HepG2 (cell line): Measurements from ENCODE around the gene TARS3. TPM values are rescaled to one million over a fixed set of nuclear protein-coding genes. Genes with fewer than 3 reads are reported as not detected.

Experiments
- KDM5A ChIP-seq: fragments of 200-600 bp; sonication (generic); IDR thresholded peaks from 2 replicates; pipeline ENCODE4 v1.7.0; 2018; ENCODE audit warnings: antibody characterized with exemption, mild to moderate bottlenecking, low read length, borderline replicate concordance
- MIER2 ChIP-seq: IDR thresholded peaks from 2 replicates; pipeline ENCODE4 v1.6.1; 2016; ENCODE audit warnings: missing biosample characterization, missing genetic modification reagents
- MLXIP ChIP-seq: sonication (generic); formaldehyde crosslinking; IDR thresholded peaks from 2 replicates; pipeline ENCODE4 v1.9.0; 2021; ENCODE audit warnings: missing genetic modification reagents, borderline replicate concordance
- TAF1 ChIP-seq: sonication (generic); formaldehyde crosslinking; IDR thresholded peaks from 2 replicates; pipeline ENCODE4 v1.4.0; 2020; ENCODE audit warnings: missing genetic modification reagents
- ZNF678 ChIP-seq: sonication (generic); formaldehyde crosslinking; IDR thresholded peaks from 2 replicates; pipeline ENCODE4 v1.4.0; 2020; ENCODE audit warnings: mild to moderate bottlenecking, missing genetic modification reagents
- polyA plus RNA-seq, 8 experiments: library from polyadenylated mRNA; depleted of rRNA in 3 of 8; stranded (reverse) in 7 of 8; unstranded in 1 of 8; fragments of >200 nt; fragmentation: Illumina TruSeq in 4 of 8; extraction: Trizol in 4 of 8; gene quantifications; 2 replicates each; pipeline versions ENCODE4 v1.2.1 to v1.2.3, GENCODE V29; 2011 to 2016; ENCODE audit warnings: low read depth in 4 of 8, missing spikeins in 1 of 8, mixed read lengths in 1 of 8; ENCODE audit not compliant: insufficient read depth in 1 of 8
- total RNA-seq, 5 experiments: library from RNA; depleted of rRNA; stranded (reverse); fragments of >200 nt; fragmentation: Illumina TruSeq; extraction: Trizol; gene quantifications; 2 replicates each; pipeline ENCODE4 v1.2.3, GENCODE V29; 2016; ENCODE audit warnings: low read depth in 1 of 5
- TF ChIP-seq, protein P1 (sequence below): sonication (generic); formaldehyde crosslinking; IDR thresholded peaks from 2 replicates; pipeline ENCODE4 v1.5.1; 2020; ENCODE audit warnings: mild to moderate bottlenecking, missing genetic modification reagents, moderate library complexity

TARS3 gene
- total and polyA plus RNA-seq, 2 of the 13 experiments (the other 11 are each of a cell fraction or from before 2014, with no cell fraction given) = 4.1 to 11.7 TPM

DNA sequence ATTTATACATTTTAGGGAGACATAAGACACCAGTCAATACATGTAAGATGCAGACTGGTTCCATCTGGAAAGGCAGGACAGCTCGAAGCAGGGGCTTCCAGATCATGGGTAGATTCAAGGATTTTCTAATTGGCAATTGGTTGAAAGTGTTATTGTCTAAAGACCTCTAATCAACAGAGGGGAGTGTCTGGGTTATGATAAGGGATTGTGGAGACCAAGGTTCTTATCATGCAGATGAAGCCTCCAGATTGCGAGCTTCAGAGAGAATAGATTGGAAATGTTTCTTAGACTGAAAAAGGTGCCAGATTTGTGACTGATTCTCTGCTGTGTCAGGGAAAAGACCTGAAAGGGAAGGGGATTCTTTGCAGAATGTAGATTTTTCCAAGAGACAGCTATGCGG lies 87.2 kb downstream of the TARS3 start (continued):
- TF ChIP-seq, protein P1, sequence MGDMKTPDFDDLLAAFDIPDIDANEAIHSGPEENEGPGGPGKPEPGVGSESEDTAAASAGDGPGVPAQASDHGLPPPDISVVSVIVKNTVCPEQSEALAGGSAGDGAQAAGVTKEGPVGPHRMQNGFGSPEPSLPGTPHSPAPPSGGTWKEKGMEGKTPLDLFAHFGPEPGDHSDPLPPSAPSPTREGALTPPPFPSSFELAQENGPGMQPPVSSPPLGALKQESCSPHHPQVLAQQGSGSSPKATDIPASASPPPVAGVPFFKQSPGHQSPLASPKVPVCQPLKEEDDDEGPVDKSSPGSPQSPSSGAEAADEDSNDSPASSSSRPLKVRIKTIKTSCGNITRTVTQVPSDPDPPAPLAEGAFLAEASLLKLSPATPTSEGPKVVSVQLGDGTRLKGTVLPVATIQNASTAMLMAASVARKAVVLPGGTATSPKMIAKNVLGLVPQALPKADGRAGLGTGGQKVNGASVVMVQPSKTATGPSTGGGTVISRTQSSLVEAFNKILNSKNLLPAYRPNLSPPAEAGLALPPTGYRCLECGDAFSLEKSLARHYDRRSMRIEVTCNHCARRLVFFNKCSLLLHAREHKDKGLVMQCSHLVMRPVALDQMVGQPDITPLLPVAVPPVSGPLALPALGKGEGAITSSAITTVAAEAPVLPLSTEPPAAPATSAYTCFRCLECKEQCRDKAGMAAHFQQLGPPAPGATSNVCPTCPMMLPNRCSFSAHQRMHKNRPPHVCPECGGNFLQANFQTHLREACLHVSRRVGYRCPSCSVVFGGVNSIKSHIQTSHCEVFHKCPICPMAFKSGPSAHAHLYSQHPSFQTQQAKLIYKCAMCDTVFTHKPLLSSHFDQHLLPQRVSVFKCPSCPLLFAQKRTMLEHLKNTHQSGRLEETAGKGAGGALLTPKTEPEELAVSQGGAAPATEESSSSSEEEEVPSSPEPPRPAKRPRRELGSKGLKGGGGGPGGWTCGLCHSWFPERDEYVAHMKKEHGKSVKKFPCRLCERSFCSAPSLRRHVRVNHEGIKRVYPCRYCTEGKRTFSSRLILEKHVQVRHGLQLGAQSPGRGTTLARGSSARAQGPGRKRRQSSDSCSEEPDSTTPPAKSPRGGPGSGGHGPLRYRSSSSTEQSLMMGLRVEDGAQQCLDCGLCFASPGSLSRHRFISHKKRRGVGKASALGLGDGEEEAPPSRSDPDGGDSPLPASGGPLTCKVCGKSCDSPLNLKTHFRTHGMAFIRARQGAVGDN (CRISPR knock-in tag) = no peak
- TF ChIP-seq KDM5A (no peak), TAF1 (no peak), MLXIP (CRISPR knock-in tag) (no peak), MIER2 (CRISPR knock-in tag) (no peak), ZNF678 (CRISPR knock-in tag) (no peak)
- TF ChIP-seq, all 625 proteins: peak for 0
